Ureter (tissue), 1 donor: ENCODE results near the gene TMEM150C. TPM values are rescaled to one million over a fixed set of nuclear protein-coding genes. Genes with fewer than 3 reads are reported as not detected.
"Not testable (repeated sequence)": the region's sequence is repeated elsewhere in the genome, so short reads cannot be mapped to it uniquely, and the experiment has no call there.

Experiments
- DNase-seq: peaks from one replicate; pipeline ENCODE4 v3.0.0-alpha.2; 2020; ENCODE audit warnings: low spot score
- total RNA-seq: library from RNA; stranded (reverse); gene quantifications from one replicate; pipeline ENCODE4 v1.2.4, GENCODE V29; 2023
- donor health status: DM: yes; HTN: yes; CAD: no.

Gene TMEM150C
- total RNA-seq, 1 donor from 2014 or later: 4.8 TPM

DNA sequence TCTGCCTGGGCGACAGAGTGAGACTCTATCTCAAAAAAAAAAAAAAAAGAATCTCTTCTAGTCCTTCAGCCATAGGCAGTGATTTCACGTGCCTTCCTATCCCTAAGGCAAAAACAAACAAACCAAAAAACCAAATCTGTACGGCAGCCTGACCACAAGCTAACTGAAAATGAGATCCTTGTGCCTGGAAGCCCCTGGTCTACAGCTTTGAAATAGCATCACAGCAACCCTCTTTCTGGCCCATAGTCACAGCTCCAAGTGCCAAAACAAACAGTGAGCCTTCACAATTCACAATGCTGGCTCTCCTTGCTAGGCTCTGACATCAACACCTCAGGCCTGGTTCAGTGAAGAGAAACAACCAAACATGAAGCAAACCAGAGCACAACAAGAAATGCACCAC is 46.1 kb downstream of the TMEM150C start:
- DNase-seq: peak; percentile 48

DNA sequence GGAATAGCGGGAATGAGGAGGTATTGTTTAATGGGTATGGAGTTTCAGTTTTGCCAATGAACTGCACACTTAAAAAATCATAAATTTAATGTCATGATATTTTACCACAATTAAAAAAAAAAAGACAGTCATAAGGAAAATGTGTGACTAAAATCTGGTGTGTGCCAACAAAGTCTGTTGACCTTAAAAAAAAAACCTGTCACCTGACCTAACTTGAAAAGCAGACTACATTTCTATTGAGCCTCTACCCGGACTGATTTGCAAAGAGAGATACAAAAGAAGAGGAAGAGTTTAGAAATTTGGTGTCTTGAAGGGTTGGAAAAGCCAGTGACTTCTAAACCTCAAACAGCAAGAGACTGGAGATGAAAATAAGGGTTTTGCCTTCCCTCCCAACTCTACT is 48.4 kb downstream of the TMEM150C start:
- no peak for DNase-seq

DNA sequence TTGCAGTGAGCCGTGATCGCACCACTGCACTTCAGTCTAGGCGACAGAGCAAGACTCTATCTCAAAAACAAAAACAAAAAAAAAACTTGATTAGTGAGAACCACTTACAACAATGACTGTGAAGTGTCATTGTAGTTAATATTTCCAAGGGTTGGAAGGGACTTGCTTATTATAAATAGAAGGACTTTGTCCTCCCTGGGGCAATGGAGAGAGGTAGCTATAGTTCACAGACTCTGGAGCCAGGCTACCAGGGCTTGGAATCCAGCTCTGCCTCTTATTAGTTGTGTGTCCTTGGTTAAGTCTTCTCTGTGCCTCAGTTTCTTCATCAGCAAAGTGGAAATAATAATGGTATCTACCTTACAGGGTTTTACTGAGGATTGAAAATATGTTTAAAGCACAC is 51.6 kb downstream of the TMEM150C start:
- no peak for DNase-seq

DNA sequence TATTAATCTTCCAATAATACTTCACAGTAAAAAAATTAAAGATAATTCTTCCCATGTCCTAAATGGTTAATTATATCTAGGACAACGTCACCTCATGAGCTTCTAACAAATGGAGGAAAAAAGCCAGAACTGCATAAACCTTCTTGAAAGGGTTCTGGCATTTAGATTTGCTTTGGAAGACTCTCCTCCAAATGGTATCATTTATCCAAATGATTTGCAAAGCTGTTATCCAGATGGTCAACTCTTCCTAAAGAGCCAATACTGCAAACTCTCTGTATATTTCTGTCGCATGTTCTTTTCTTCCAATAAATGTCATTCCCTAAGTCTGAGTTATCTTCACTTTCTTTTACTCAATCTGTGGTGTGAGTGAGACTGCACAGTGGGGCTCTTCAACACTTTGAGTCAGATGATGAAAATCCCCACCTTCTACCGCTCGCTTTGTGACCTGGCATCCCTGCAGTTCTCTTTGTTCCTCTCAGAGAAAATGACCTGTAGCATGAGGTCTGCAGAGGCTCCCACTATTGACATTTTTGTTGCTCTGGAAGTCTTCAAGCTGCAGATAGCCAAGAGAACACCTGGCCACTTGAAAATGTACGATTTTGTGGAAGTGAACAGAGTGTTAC is 52.9 kb downstream of the TMEM150C start:
- DNase-seq: no peak

DNA sequence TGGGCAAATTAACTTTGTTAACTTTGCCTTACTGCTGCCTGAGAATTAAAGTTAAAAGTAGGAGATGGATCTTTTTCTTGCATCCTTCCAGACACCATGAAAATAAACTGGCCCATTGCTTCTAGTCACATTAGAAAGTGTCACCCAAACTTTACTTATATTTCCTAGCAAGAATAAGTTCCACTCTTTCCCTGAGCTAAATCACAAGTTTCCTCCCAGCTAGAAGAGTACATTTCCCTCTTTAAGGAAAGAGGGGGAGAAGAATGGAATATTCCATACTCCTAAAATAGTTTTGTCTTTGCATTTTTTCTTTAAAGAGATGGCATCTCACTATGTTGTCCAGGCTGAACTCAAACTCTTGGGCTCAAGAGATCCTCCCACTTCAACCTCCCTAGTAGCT is 53.8 kb downstream of the TMEM150C start:
- DNase-seq: no peak

DNA sequence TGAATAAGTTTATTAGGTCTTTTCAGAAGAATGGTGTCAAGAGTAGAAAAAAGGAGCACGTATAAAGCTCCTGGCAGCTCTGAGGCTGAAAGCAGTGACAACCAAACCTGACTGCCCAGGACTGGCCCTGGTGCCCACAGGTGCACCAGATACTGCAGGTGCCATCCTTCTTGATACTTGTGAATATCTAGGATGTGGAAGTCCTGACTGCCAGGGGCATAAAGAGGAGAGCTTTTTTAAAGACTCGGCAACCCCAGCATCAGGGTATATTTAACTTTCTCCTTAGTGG is 60.7 kb downstream of the TMEM150C start:
- no peak for DNase-seq

DNA sequence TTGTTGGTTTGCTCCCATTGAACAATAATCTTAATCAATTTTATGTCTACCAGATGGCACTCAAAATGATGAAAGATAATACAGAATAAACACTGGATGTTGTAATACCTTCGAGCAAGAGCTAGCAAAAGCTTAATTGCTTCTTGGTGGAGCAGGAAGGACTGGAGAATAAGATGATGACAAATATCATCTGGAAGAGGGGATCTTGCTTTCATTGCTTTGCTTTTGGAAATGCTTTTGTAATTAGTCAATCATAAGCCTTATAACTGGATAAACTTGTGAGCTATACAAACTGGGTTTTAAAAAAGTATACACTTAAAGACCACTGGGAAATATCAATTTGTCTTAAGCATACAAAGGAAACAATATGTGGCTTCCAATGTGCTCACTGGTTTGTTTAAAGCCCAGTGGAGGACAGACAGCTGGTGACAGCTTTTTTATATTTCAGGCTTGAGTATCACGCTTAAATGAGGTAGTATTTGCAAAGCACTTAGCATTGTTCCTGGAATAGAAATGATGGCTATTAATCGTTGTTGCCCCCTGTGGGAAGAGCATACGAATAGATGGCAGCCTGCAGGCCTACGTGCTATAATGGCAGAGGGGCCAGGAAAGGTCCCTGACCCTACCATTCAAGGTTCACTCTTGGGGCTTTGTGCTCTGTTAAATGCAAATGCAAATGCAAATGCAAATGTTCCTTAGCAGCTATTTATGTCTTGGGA is 61.2 kb downstream of the TMEM150C start:
- no peak for DNase-seq

DNA sequence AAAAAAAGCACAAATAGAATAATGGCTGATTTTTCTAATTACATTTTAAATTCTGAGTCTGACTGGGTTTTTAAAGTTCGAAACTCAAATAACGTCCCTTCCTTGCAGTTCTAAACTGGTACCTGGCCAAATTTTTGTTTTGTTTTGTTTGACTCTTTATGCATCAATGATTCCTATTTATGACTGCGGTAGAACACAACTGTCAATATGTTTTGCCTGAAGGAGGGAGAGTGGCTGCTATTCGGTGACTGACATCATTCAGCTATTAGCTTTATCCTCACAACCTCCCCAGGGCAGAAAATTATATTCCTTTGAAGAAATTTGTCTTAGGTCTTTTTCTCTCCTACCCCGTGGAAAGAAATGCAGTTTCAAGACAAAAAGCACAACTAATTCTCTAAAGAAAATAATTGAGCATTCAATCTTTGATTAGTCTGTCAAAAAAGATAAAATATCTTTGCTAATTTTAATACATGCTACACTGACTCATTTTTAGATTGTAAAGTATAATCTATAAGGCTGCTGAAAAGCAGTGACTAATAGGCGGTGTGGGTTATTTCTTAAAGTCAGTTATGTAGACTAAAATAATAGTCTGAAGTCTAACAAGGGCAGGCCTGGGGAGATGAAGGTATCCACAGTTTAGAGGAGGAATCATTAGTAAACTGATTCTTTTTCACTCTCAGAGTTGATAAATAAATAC is 61.9 kb downstream of the TMEM150C start:
- DNase-seq: no peak

DNA sequence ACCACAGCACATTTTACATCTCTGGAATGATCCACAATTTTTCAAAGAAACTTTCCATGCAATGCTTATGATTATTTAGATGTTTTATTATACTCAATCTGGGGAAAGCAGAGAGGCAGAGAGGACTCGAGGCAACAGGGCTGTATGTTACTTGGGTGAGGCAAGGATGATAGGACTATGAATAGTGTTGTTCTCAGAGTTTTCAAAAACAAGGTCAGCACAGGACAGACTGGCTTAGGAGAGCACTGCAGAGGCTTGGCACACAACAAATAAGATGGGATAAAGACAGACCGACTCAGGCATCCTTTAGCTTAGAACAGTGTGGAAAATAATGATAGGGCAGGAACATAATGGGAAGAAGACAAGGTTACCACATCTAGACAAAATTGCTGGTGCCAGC is 65.4 kb downstream of the TMEM150C start:
- DNase-seq: no peak

DNA sequence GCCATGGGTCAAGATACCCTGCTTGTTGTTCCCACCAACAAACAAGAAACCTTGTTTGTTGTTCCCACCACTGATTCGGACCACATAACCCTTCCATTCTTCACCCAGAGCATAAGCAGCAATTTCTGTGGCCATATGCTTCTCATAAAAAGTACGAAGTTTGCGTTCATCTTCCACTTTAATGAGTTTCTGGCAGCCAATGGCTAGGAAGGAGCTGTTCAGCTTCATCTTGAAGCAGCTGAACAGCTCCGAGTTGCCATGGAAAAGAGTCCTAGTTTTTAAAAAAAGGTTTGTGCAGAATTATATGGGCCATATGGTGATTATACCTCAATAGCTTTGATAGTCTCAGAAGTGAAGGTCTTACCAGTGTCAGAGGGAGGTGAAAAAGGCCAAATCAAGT is 66.1 kb downstream of the TMEM150C start:
- DNase-seq: no peak

DNA sequence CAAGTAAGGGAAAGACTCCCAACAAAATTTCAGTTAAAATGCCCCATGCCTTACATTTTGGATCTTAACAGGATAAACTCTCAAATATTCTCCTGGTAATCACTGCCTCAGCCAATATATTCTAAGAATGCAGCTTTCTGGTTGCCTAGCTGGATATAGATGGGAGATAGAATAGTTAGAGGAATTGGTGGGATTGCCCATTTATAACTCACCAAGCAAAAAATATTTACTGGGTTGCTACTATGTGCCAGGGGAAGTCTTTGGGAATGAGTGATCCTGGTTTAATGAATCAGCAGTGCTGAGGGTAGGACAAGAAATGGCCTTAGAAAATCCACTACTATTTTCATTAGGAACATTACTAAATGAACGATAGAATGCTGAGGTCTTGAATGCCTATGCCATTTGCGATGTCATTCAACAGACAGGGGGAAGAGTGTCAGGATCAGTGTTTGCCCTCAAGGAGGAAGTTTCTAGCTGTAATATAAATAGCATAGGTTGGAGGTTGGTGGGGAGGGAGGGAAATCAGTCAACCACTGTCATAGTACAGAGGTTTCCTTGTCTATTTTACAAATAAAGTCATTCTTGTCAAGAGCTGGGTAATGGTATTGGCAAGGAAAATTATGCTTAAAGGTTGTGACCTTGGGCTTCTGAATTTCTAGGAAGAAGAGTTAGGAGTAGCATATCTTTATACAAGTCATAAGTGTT is 67.9 kb downstream of the TMEM150C start:
- DNase-seq: no peak

DNA sequence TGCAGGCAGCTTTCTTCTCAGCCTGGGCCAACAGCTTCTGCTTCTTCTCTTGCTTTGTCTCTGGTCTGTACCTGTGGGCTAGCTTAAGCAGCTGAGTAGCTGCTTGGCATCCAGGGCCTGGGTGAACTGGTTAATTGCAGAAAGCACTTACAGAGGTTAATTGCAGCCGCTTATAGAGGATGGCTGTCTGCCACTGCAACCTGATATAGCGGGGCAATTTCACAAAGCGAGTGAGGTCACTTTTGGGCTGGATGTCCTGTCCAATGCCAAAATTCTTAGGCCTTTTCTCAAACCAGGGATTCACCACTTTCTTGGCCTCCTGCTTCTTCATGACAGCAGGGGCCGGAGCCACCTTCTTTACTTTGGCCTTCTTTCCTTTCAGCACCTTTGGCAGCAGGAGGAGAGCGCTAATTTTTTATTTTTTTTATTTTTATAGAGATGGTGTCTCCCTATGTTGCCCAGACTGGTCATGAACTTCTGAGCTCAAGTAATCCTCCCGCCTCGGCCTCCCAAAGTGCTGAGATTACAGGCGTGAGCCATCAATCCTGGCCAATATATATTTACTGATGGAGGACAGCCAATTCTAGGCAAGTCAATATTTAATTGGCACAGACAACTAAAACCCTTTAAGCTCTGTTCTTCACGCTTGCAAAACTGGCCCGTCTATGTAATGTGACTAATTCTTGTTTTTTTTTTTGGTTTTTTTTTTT is 70.4 kb downstream of the TMEM150C start:
- no peak for DNase-seq

DNA sequence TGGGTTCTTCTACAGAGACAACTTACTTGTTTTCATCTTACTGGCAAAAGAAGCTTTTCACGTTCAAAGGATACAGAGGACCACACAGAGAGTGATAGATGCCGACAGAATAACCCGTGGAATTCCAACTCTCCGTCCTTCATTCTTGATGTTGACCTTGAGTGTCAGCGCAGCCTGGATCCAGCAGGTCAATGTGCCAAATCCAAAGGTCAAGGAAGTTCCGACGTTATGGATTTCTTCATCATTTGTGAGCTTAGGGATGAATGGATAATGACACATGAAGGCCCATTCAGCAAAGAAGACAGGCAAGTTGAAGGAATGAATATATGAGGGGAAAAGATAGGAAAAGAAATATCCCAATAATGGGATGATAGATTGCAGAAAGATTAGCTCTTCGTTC is 71.8 kb downstream of the TMEM150C start:
- DNase-seq: no peak

DNA sequence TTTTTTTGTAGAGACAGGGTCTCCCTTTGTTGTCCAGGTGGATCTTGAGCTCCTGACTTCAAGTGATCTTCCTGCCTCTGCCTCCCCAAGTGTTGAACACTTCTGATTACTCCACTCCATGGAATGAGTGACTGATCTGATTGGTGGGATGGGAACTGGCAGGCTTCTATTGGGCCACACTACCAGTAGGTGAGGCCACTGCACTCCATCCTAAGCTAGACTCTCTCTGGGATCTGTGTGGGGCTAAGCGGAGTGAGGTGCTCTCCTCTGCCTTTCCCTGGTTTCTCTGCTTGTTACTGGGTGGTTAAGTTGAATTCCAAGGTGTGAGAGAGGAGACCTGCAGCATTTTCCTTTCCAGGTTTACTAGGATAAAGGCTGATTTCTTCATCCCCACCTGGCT is 72.7 kb downstream of the TMEM150C start:
- DNase-seq: no peak

DNA sequence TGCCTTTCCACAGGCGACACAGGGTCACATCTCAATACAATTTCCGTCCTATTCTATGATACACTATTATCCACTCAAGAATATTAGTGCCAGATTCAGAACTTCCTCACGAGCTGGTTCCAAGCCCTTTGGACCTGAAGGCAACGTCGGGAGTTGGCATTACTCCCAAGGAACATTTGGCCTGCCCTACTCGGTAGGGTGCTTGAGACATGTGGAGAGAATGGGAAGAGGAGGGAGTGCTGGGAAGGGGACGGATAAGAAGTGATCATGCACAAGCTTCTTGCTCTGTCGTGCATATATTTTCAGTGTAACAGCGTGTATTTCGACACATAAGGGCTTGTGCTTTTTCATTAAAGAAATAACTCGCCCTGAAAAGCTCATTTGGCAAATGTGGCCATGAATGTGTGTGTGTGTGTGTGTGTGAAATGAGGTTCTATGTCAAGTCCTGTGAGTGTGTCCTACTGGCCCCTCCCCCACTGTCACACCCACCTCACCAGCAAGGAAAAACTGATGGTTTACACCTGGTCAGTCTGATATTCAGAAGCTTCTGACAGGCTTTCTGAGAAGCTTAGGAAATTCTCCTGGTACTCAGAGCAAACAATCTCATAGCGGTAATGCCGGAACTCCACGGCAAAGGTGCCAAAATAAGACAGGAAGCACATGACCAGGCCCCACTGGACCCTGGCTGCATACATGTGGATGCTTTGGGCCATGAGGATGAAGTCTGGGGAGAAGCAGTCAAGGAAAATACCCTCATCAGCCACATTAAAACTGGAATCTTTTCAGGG is 76.6 kb downstream of the TMEM150C start:
- no peak for DNase-seq

DNA sequence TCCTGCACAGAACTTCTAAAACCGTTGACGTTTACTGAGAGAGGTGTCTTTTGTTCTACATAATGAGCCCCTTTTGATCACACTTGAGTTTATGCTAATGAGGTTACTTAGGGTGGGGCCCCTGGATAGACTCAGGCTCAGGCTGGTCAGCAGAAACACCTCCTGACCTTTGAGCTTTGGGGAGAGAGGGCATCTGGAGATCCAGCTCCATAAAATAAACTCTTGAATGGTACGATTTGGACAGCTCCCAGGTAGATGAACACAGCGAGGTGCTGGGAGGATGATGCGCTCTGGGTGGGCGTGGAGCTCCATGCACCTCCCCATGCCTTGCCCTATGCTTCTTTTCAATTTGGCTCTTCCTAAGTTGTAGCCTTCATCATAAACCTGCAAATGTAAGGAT is 79.4 kb downstream of the TMEM150C start:
- no peak for DNase-seq

DNA sequence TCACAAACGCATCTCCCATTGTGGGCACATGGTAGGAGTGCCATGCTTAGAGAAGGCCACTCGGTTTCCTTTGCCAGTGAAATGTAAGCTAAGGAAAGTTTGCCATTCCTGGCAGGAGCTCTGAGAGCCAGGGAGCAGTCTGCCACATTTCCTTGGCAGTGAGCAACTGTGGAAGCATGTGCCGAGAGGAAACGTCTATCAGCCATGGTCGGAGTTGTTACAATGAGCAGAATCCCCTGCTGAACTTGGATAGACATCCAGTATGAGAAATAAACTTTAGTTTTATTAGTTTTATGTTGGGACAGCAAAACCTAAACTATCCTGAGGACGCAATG is 80.3 kb downstream of the TMEM150C start:
- no peak for DNase-seq

DNA sequence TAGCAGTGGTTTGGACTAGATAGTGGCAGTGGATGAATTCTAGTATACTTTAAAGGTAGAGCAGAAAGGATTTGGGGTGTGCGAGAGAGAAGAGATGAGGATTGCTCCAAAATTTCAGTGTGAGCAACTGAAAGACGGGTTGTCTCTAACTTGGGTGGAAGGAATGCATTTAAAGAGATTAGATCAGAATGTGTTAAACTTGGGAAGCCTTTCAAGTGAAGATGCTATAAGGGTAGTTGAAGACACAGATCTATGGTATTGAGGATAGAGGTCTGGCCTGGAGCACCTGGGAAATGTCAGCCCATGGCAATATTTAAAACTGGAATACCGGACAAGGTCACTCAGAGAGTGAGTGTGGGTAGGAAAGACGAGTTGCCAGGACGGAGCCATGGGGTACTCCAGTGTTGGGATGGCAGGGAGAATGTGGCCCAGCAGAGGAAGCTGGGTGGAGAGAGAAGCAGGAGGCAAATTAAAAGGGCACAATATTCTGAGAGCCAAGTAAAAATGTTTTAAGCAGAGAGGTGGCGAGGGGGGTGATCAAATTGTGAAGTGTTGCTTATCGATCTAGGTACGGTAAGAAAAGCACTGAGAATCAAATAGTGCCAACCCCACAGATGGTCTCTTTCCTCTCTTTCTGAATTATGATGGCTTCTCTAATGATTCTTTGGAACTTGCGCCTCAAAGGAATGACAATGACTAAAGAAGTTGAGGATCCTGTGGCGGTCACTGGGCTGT is 80.8 kb downstream of the TMEM150C start:
- DNase-seq: no peak

DNA sequence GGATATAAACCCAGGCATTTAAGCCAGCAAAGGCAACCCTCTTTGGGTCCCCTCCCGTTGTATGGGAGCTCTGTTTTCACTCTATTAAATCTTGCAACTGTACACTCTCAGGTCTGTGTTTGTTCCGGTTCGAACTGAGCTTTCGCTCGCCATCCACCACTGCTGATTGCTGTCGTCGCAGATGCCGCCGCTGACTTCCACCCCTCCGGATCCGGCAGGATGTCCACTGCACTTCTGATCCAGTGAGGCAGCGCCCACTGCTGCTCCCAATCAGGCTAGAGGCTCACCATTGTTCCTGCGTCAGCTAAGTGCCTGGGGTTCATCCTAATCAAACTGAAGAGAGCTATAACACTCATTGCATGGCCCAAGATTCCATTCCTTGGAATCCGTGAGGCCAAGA is 82.2 kb downstream of the TMEM150C start:
- DNase-seq: no peak

DNA sequence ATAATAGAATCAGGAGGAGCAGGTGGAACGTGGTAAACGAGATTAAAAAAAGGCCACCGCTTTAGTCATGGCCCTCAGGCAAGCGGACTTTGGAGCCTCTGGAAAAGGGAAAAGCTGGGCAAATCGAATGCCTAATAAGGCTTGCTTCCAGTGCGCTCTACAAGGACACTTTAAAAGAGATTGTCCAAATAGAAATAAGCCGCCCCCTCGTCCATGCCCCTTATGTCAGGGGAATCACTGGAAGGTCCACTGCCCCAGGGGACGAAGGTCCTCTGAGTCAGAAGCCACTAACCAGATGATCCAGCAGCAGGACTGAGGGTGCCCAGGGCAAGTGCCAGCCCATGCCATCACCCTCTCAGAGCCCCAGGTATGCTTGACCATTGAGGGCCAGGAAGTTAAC is 84.3 kb downstream of the TMEM150C start:
- DNase-seq: not testable (repeated sequence)

DNA sequence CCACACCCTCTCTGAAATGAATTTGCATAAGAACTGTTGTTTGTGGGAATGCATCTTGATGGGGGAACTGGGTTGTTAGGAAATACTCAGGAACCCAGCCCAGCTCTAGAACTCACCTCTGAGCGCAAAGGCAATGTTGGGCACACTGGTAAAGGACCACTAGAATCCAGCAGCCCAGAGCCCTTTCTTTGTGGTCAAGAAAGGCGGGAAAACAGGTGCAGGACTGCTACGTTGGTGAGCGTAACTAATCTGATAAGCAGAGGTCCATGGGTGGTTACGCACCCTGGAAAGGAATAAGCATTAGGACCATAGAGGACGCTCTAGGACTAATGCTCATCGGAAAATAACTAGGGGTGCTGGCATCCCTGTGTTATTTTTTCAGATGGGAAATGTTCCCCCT is 85.9 kb downstream of the TMEM150C start:
- DNase-seq: not testable (repeated sequence)
